ENCODE measurements around the gene TSC1.

TSC1 gene

GRCh38 chr9:132945186-132946130, 1.0 kb upstream of the TSC1 start:
- H3K9ac ChIP-seq (ENCODE audit: low read depth, low read length, poor library complexity, severe bottlenecking), result peak overlapping the region; percentile 88
- TF ChIP-seq CTCF (conservative IDR thresholded peaks at IDR 0.05; ENCODE audit: low read length), result no peak
- TF ChIP-seq EZH2phosphoT487 (IDR thresholded peaks at IDR 0.05; ENCODE audit: borderline replicate concordance), result no peak
- peaks cover 39% of the 10 kb centered on the region for H3K79me2 ChIP-seq (ENCODE audit: insufficient read depth, low read length)
- H3K4me3 ChIP-seq (ENCODE audit: low read length, poor library complexity, severe bottlenecking), result peak overlapping the region; percentile 97
- H3K36me3 ChIP-seq (ENCODE audit: insufficient read depth, low read length), result no peaks in the 10 kb centered on the region
- H2AFZ ChIP-seq (ENCODE audit: low read length), result peak overlapping the region; percentile 81
- no peaks in the 10 kb centered on the region for H3K27me3 ChIP-seq (ENCODE audit: insufficient read depth, low read length, poor library complexity, severe bottlenecking)
- no peaks in the 10 kb centered on the region for H3F3A ChIP-seq (ENCODE audit: low read depth)
- H3K4me1 ChIP-seq (ENCODE audit: insufficient read depth, low read length, poor library complexity, severe bottlenecking), result peaks cover 26% of the 10 kb centered on the region
- H3K4me2 ChIP-seq (ENCODE audit: low read depth, low read length, poor library complexity, severe bottlenecking), result peak overlapping the region; percentile 73
- H4K20me1 ChIP-seq (ENCODE audit: insufficient read depth, low read length, poor library complexity, severe bottlenecking), result peaks cover 8% of the 10 kb centered on the region
- no peaks in the 10 kb centered on the region for H3K9me2 ChIP-seq (replicated peaks; ENCODE audit: low read depth, low read length)
- H3K9me3 ChIP-seq (ENCODE audit: insufficient read depth, low read depth, low read length), result no peaks in the 10 kb centered on the region

- Histone ChIP-seq H3K79me2 (ENCODE audit: insufficient read depth, low read length) (peaks cover 56% of the 10 kb centered on the region), H3K4me2 (ENCODE audit: low read depth, low read length, poor library complexity, severe bottlenecking) (peak overlapping the region; percentile 85), H3K36me3 (ENCODE audit: insufficient read depth, low read length) (no peaks in the 10 kb centered on the region), H2AFZ (ENCODE audit: low read length) (peak overlapping the region; percentile 90), H4K20me1 (ENCODE audit: insufficient read depth, low read length, poor library complexity, severe bottlenecking) (peaks cover 8% of the 10 kb centered on the region), H3K27me3 (ENCODE audit: insufficient read depth, low read length, poor library complexity, severe bottlenecking) (no peaks in the 10 kb centered on the region), H3K4me1 (ENCODE audit: insufficient read depth, low read length, poor library complexity, severe bottlenecking) (peaks cover 26% of the 10 kb centered on the region), H3K9me3 (ENCODE audit: insufficient read depth, low read depth, low read length) (no peaks in the 10 kb centered on the region), H3K9ac (ENCODE audit: low read depth, low read length, poor library complexity, severe bottlenecking) (peak overlapping the region; percentile 88), H3K9me2 (replicated peaks; ENCODE audit: low read depth, low read length) (no peaks in the 10 kb centered on the region), H3F3A (ENCODE audit: low read depth) (no peaks in the 10 kb centered on the region), H3K4me3 (ENCODE audit: low read length, poor library complexity, severe bottlenecking) (peak overlapping the region; percentile 97)
- no peak for TF ChIP-seq CTCF (conservative IDR thresholded peaks at IDR 0.05; ENCODE audit: low read length)
- no peak for TF ChIP-seq EZH2phosphoT487 (IDR thresholded peaks at IDR 0.05; ENCODE audit: borderline replicate concordance)
These were observed 644 bp downstream of the TSC1 start for GRCh38 chr9:132943651-132944293.

- no peak for TF ChIP-seq CTCF (conservative IDR thresholded peaks at IDR 0.05; ENCODE audit: low read length)
- TF ChIP-seq EZH2phosphoT487 (IDR thresholded peaks at IDR 0.05; ENCODE audit: borderline replicate concordance), result no peak
- Histone ChIP-seq H3K9me3 (ENCODE audit: insufficient read depth, low read depth, low read length) (no peaks in the 10 kb centered on the region), H3F3A (ENCODE audit: low read depth) (no peaks in the 10 kb centered on the region), H3K27me3 (ENCODE audit: insufficient read depth, low read length, poor library complexity, severe bottlenecking) (no peaks in the 10 kb centered on the region), H3K79me2 (ENCODE audit: insufficient read depth, low read length) (peaks cover 67% of the 10 kb centered on the region), H3K9ac (ENCODE audit: low read depth, low read length, poor library complexity, severe bottlenecking) (peak overlapping the region; percentile 88), H3K4me1 (ENCODE audit: insufficient read depth, low read length, poor library complexity, severe bottlenecking) (peaks cover 26% of the 10 kb centered on the region), H3K9me2 (replicated peaks; ENCODE audit: low read depth, low read length) (no peaks in the 10 kb centered on the region), H2AFZ (ENCODE audit: low read length) (no peak overlapping the region), H3K36me3 (ENCODE audit: insufficient read depth, low read length) (no peaks in the 10 kb centered on the region), H3K4me3 (ENCODE audit: low read length, poor library complexity, severe bottlenecking) (peak overlapping the region; percentile 97), H3K4me2 (ENCODE audit: low read depth, low read length, poor library complexity, severe bottlenecking) (peak overlapping the region; percentile 85), H4K20me1 (ENCODE audit: insufficient read depth, low read length, poor library complexity, severe bottlenecking) (peaks cover 8% of the 10 kb centered on the region)
These were observed 1.8 kb downstream of the TSC1 start for GRCh38 chr9:132942541-132943182.
